Stomach (tissue), 9 donors: ENCODE data around the gene KLHL3. TPM values are rescaled to one million over a fixed set of nuclear protein-coding genes. Genes with fewer than 3 reads are reported as not detected.
"Not testable (repeated sequence)": the region's sequence is repeated elsewhere in the genome, so short reads cannot be mapped to it uniquely, and the experiment has no call there.

Experiments used
- DNase-seq, 2 donors: peaks; one replicate each; pipeline versions ENCODE4 v3.0.0 to v3.0.0-alpha.2; 2013 to 2019
- H3K27ac ChIP-seq, 5 donors: fragments of 200-600 bp in 4 of 5; sonication (generic) in 4 of 5; one replicate each; pipeline ENCODE4 v1.5.1; 2013 to 2019; ENCODE audit warnings: mild to moderate bottlenecking in 1 of 5, moderate library complexity in 1 of 5
- H3K27me3 ChIP-seq, 3 donors: fragments of 200-600 bp; sonication (generic); one replicate each; pipeline ENCODE4 v1.5.1; 2017 to 2019; ENCODE audit warnings: mixed run types in 1 of 3
- H3K36me3 ChIP-seq, 4 donors: fragments of 200-600 bp; sonication (generic); 1 replicate in 3 of 4; 2 replicates in 1 of 4; pipeline ENCODE4 v1.5.1; 2016 to 2019
- H3K4me1 ChIP-seq, 4 donors: fragments of 200-600 bp; sonication (generic); one replicate each; pipeline ENCODE4 v1.5.1; 2016 to 2019
- H3K4me3 ChIP-seq, 4 donors: fragments of 200-600 bp; sonication (generic) in 3 of 4; one replicate each; pipeline ENCODE4 v1.5.1; 2016 to 2019; ENCODE audit warnings: mild to moderate bottlenecking in 1 of 4
- H3K9me3 ChIP-seq, 4 donors: fragments of 200-600 bp; sonication (generic); one replicate each; pipeline ENCODE4 v1.5.1; 2016 to 2019
- CTCF ChIP-seq, 7 experiments: fragments of 450-650 bp in 4 of 7; fragments of 200-600 bp in 3 of 7; sonication (generic) in 3 of 7; IDR thresholded peaks; one replicate each; pipeline ENCODE4 v1.5.1; 2016 to 2019; ENCODE audit warnings: antibody characterized with exemption in 7 of 7, control low read depth in 2 of 7, mild to moderate bottlenecking in 1 of 7
- EP300 ChIP-seq: sonication (generic); formaldehyde crosslinking; IDR thresholded peaks from one replicate; pipeline ENCODE4 v1.6.1; 2017; ENCODE audit warnings: antibody characterized with exemption
- POLR2A ChIP-seq, 4 donors: fragments of 450-650 bp; IDR thresholded peaks; one replicate each; pipeline ENCODE4 v1.6.1; 2016; ENCODE audit warnings: antibody characterized with exemption in 4 of 4, control low read depth in 2 of 4, mild to moderate bottlenecking in 1 of 4, moderate library complexity in 1 of 4
- POLR2AphosphoS5 ChIP-seq, 3 donors: sonication (generic); formaldehyde crosslinking; IDR thresholded peaks; one replicate each; pipeline ENCODE4 v1.6.1; 2016; ENCODE audit warnings: antibody characterized with exemption in 3 of 3
- WGBS, 5 donors: extraction: QIAGEN DNeasy Blood & Tissue Kit in 3 of 5; methylation state at CpG; one replicate each; pipeline versions ENCODE4 v1.1.5 to v1.1.7; 2013 to 2018; 5-methylcytosine and 5-hydroxymethylcytosine counted together
- intact Hi-C: fragments of 100-400 bp; cut with DNase I; formaldehyde crosslinking; loops from one replicate; pipeline ENCODE4 v1.15.1; 2023; ENCODE audit warnings: low total_unique reads
- polyA plus RNA-seq, 3 donors: library from polyadenylated mRNA; stranded (reverse); fragments of 200-250 nt; gene quantifications; one replicate each; pipeline ENCODE4 v1.2.3, GENCODE V29; 2013
- total RNA-seq, 5 donors: library from RNA; depleted of rRNA; stranded (reverse); fragments of >200 nt; gene quantifications; one replicate each; pipeline versions ENCODE4 v1.1.0 to v1.2.3, GENCODE V29; 2014 to 2016
- donor health status: healthy with polysubstance abuse.
- donor health status: Bipolar disorder and iron deficiency.
- donor health status: healthy.

KLHL3 gene
- total and polyA plus RNA-seq, 8 donors: 0.50 to 20.4 (median 10.3) TPM

- 78 to 83% (median 82%) methylated on average over 3 of the region's 3 CpGs for WGBS, 5 donors
- no peaks in the 10 kb centered on the region for H3K27me3 ChIP-seq
- no peak for TF ChIP-seq EP300
- DNase-seq: peak in 1 of 2 donors; percentile 53
- intact Hi-C loops: no loop called here
- no peak overlapping the region for H3K27ac ChIP-seq
- peaks cover 0 to 4% (median 2%) of the 10 kb centered on the region in 4 donors for H3K9me3 ChIP-seq
- no peak overlapping the region for H3K4me3 ChIP-seq
- peaks cover 0 to 9% (median 0%) of the 10 kb centered on the region in 4 donors for H3K36me3 ChIP-seq
- H3K4me1 ChIP-seq: no peaks in the 10 kb centered on the region
Observed at GRCh38 chr5:137649228-137649935, 86.5 kb downstream of the KLHL3 start.

- Histone ChIP-seq H3K27me3 (no peaks in the 10 kb centered on the region), H3K9me3 (peaks cover 0 to 4% (median 2%) of the 10 kb centered on the region in 4 donors), H3K4me3 (no peak overlapping the region), H3K4me1 (no peaks in the 10 kb centered on the region), H3K27ac (no peak overlapping the region), H3K36me3 (peaks cover 0 to 9% (median 0%) of the 10 kb centered on the region in 4 donors)
- intact Hi-C loops: no loop called here
- 81 to 95% (median 90%) methylated on average over 5 of the region's 5 CpGs for WGBS, 5 donors
- peak in 1 of 2 donors; percentile 37 for DNase-seq
- TF ChIP-seq POLR2AphosphoS5 (IDR thresholded peaks at IDR 0.05) (no peak), POLR2A (IDR thresholded peaks at IDR 0.05) (no peak), EP300 (no peak), CTCF (IDR thresholded peaks at IDR 0.05) (no peak)
Observed at GRCh38 chr5:137648361-137648760, 87.5 kb downstream of the KLHL3 start.

GRCh38 chr5:137647401-137647800 lies 88.5 kb downstream of the KLHL3 start:
- intact Hi-C loops: no loop called here
- no peak for TF ChIP-seq POLR2A (IDR thresholded peaks at IDR 0.05)
- no peak for TF ChIP-seq EP300
- TF ChIP-seq POLR2AphosphoS5 (IDR thresholded peaks at IDR 0.05): no peak
- no peak for TF ChIP-seq CTCF (IDR thresholded peaks at IDR 0.05)

GRCh38 chr5:137646761-137647160 lies 89.1 kb downstream of the KLHL3 start:
- H3K27ac ChIP-seq: no peak overlapping the region
- WGBS, 5 donors: 71 to 87% (median 83%) methylated on average over 2 of the region's 2 CpGs
- H3K36me3 ChIP-seq: peaks cover 0 to 9% (median 0%) of the 10 kb centered on the region in 4 donors
- TF ChIP-seq CTCF (IDR thresholded peaks at IDR 0.05): no peak
- TF ChIP-seq POLR2AphosphoS5 (IDR thresholded peaks at IDR 0.05): no peak
- TF ChIP-seq POLR2A (IDR thresholded peaks at IDR 0.05): no peak
- TF ChIP-seq EP300: no peak
- H3K4me3 ChIP-seq: no peak overlapping the region
- H3K9me3 ChIP-seq: peaks cover 0 to 4% (median 2%) of the 10 kb centered on the region in 4 donors
- no peaks in the 10 kb centered on the region for H3K4me1 ChIP-seq
- DNase-seq: no peak
- no peaks in the 10 kb centered on the region for H3K27me3 ChIP-seq
- intact Hi-C loops: no loop called here

More at GRCh38 chr5:137647401-137647800, 88.5 kb downstream of the KLHL3 start:
- 89 to 97% (median 94%) methylated on average over 11 of the region's 11 CpGs for WGBS, 5 donors
- H3K27me3 ChIP-seq: no peaks in the 10 kb centered on the region
- no peak overlapping the region for H3K4me3 ChIP-seq
- H3K36me3 ChIP-seq: peaks cover 0 to 9% (median 0%) of the 10 kb centered on the region in 4 donors
- H3K4me1 ChIP-seq: no peaks in the 10 kb centered on the region
- H3K9me3 ChIP-seq: peaks cover 0 to 4% (median 2%) of the 10 kb centered on the region in 4 donors
- no peak for DNase-seq
- H3K27ac ChIP-seq: no peak overlapping the region

- intact Hi-C loops, H3K27ac ChIP-seq, H3K27me3 ChIP-seq, H3K4me3 ChIP-seq, DNase-seq, H3K4me1 ChIP-seq, H3K9me3 ChIP-seq: not testable (repeated sequence)
- 78 to 91% (median 87%) methylated on average over 2 of the region's 2 CpGs for WGBS, 5 donors
- peaks cover 0 to 10% (median 3%) of the 10 kb centered on the region in 4 donors for H3K36me3 ChIP-seq
Observed at GRCh38 chr5:137643081-137643480, 92.8 kb downstream of the KLHL3 start.
